ENCODE measurements around the gene MVD. TPM values are rescaled to one million over a fixed set of nuclear protein-coding genes. Genes with fewer than 3 reads are reported as not detected.
A peak's percentile ranks its signal among the peaks of the same experiment; 100 is the strongest.

The MVD gene
- total and polyA plus RNA-seq, 2 donors (not counting 1 experiment from before 2014, with no cell fraction given) = 35.9 to 204 TPM

- H3K4me1 ChIP-seq (ENCODE audit: control insufficient read depth, extremely low read depth, insufficient read depth, low read length) = peaks cover 3% of the 10 kb centered on the region
- TF ChIP-seq, protein P1, sequence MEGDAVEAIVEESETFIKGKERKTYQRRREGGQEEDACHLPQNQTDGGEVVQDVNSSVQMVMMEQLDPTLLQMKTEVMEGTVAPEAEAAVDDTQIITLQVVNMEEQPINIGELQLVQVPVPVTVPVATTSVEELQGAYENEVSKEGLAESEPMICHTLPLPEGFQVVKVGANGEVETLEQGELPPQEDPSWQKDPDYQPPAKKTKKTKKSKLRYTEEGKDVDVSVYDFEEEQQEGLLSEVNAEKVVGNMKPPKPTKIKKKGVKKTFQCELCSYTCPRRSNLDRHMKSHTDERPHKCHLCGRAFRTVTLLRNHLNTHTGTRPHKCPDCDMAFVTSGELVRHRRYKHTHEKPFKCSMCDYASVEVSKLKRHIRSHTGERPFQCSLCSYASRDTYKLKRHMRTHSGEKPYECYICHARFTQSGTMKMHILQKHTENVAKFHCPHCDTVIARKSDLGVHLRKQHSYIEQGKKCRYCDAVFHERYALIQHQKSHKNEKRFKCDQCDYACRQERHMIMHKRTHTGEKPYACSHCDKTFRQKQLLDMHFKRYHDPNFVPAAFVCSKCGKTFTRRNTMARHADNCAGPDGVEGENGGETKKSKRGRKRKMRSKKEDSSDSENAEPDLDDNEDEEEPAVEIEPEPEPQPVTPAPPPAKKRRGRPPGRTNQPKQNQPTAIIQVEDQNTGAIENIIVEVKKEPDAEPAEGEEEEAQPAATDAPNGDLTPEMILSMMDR (conservative IDR thresholded peaks at IDR 0.05 in 1 of 2, IDR thresholded peaks at IDR 0.05 in 1 of 2; ENCODE audit: low read depth in 1 of 2, low read length in 2 of 2) = no peak
- TF ChIP-seq EZH2 (IDR thresholded peaks at IDR 0.05; ENCODE audit: low read length, missing control alignments) = no peak
- no peaks in the 10 kb centered on the region for H3K27me3 ChIP-seq (ENCODE audit: control insufficient read depth, insufficient read depth, low read length)
- H3K4me2 ChIP-seq (ENCODE audit: extremely low read depth, insufficient read depth, low read length) = no peak overlapping the region
- peaks cover 3% of the 10 kb centered on the region for H3K36me3 ChIP-seq (ENCODE audit: control insufficient read depth, insufficient read depth, low read length)
- H4K20me1 ChIP-seq (ENCODE audit: control insufficient read depth, extremely low read depth, insufficient read depth, low read length) = no peaks in the 10 kb centered on the region
- no peak overlapping the region for H3K4me3 ChIP-seq (replicated peaks in 1 of 4; ENCODE audit: control extremely low read depth in 1 of 4, insufficient read depth in 1 of 4, low read depth in 3 of 4, low read length in 4 of 4)
- no peak overlapping the region for H3K9ac ChIP-seq (ENCODE audit: insufficient read depth, low read length)
- DNase-seq (ENCODE audit: low read depth in 2 of 2) = no peak
- H3K79me2 ChIP-seq (ENCODE audit: control insufficient read depth, insufficient read depth, low read length) = peaks cover 2% of the 10 kb centered on the region
- H3K9me3 ChIP-seq (ENCODE audit: control insufficient read depth, insufficient read depth, low read depth, low read length) = no peaks in the 10 kb centered on the region
- no peak overlapping the region for H3K27ac ChIP-seq (ENCODE audit: insufficient read depth, low read length)
- H2AFZ ChIP-seq (ENCODE audit: low read length) = no peak overlapping the region
Observed at GRCh38 chr16:88616320-88616719, 46.6 kb downstream of the MVD start.

GRCh38 chr16:88614818-88615580 lies 47.9 kb downstream of the MVD start:
- H3K79me2 ChIP-seq (ENCODE audit: control insufficient read depth, insufficient read depth, low read length) = peaks cover 2% of the 10 kb centered on the region
- H3K4me1 ChIP-seq (ENCODE audit: control insufficient read depth, extremely low read depth, insufficient read depth, low read length) = peaks cover 3% of the 10 kb centered on the region
- TF ChIP-seq, protein P1 (conservative IDR thresholded peaks at IDR 0.05 in 1 of 2, IDR thresholded peaks at IDR 0.05 in 1 of 2; ENCODE audit: low read depth in 1 of 2, low read length in 2 of 2) = no peak
- TF ChIP-seq EZH2 (IDR thresholded peaks at IDR 0.05; ENCODE audit: low read length, missing control alignments) = no peak
- no peak overlapping the region for H3K9ac ChIP-seq (ENCODE audit: insufficient read depth, low read length)
- no peak overlapping the region for H3K4me3 ChIP-seq (replicated peaks in 1 of 4; ENCODE audit: control extremely low read depth in 1 of 4, insufficient read depth in 1 of 4, low read depth in 3 of 4, low read length in 4 of 4)
- H3K9me3 ChIP-seq (ENCODE audit: control insufficient read depth, insufficient read depth, low read depth, low read length) = no peaks in the 10 kb centered on the region
- no peaks in the 10 kb centered on the region for H4K20me1 ChIP-seq (ENCODE audit: control insufficient read depth, extremely low read depth, insufficient read depth, low read length)
- DNase-seq (ENCODE audit: low read depth in 2 of 2) = no peak
- no peak overlapping the region for H2AFZ ChIP-seq (ENCODE audit: low read length)
- no peak overlapping the region for H3K4me2 ChIP-seq (ENCODE audit: extremely low read depth, insufficient read depth, low read length)
- peaks cover 10% of the 10 kb centered on the region for H3K36me3 ChIP-seq (ENCODE audit: control insufficient read depth, insufficient read depth, low read length)
- no peaks in the 10 kb centered on the region for H3K27me3 ChIP-seq (ENCODE audit: control insufficient read depth, insufficient read depth, low read length)
- H3K27ac ChIP-seq (ENCODE audit: insufficient read depth, low read length) = no peak overlapping the region

DNA sequence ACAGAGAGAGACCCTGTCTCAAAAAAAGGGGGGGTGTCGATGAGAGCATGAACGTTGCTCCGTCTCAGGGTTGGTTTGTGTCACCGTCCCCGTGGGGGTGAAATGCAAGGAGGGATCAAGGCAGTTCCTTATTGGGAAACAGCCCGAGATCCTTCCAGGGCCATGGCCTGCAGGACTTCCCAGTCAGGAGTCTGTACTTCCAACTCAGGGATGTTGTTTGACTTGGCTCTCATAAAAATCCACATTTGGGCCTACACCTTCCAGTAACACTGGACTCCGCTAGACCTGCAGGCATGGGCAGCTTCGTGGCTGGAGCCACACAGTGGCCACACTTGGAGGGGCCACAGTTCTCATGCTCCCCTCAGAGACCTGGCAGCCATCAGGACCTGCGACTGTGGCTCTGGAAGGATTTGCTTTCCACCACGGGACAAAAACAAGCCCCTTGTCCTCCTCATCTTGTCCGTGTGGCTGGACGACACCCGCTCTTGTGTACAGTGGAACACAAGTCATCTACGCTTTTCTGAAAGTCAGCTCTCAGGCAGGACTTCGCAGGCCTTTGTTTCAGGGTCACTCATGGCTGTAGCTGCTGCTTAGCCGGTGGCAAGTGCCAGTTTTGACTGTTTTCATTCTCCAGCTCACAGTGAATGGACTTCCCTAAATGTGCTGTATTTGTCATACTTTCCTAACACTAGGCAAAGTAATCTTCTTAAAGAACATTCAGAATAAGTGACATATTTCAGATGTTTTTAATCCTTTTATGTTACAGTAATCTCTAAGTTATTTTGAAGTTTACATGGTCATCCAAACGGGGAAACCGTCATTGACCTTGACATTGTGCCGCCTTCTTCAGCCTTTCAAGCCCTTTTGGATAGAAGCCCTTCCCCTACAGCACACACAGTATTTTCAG lies 48.7 kb downstream of the MVD start:
- Histone ChIP-seq H3K27me3 (ENCODE audit: control insufficient read depth, insufficient read depth, low read length) (no peaks in the 10 kb centered on the region), H4K20me1 (ENCODE audit: control insufficient read depth, extremely low read depth, insufficient read depth, low read length) (no peaks in the 10 kb centered on the region), H3K4me3 (replicated peaks in 1 of 4; ENCODE audit: control extremely low read depth in 1 of 4, insufficient read depth in 1 of 4, low read depth in 3 of 4, low read length in 4 of 4) (no peak overlapping the region), H3K79me2 (ENCODE audit: control insufficient read depth, insufficient read depth, low read length) (peaks cover 2% of the 10 kb centered on the region), H3K27ac (ENCODE audit: insufficient read depth, low read length) (no peak overlapping the region), H3K9me3 (ENCODE audit: control insufficient read depth, insufficient read depth, low read depth, low read length) (no peaks in the 10 kb centered on the region), H3K4me2 (ENCODE audit: extremely low read depth, insufficient read depth, low read length) (no peak overlapping the region), H3K4me1 (ENCODE audit: control insufficient read depth, extremely low read depth, insufficient read depth, low read length) (peaks cover 3% of the 10 kb centered on the region), H3K9ac (ENCODE audit: insufficient read depth, low read length) (no peak overlapping the region), H2AFZ (ENCODE audit: low read length) (no peak overlapping the region), H3K36me3 (ENCODE audit: control insufficient read depth, insufficient read depth, low read length) (peaks cover 8% of the 10 kb centered on the region)
- DNase-seq (ENCODE audit: low read depth in 2 of 2) = peak in 1 of 2 donors; percentile 28
- TF ChIP-seq, protein P1 (conservative IDR thresholded peaks at IDR 0.05 in 1 of 2, IDR thresholded peaks at IDR 0.05 in 1 of 2; ENCODE audit: low read depth in 1 of 2, low read length in 2 of 2) = no peak
- no peak for TF ChIP-seq EZH2 (IDR thresholded peaks at IDR 0.05; ENCODE audit: low read length, missing control alignments)

Measured in fibroblast of lung (primary cell).